Omental fat pad (tissue), 4 donors: ENCODE results near the gene NKX2-3. TPM values are rescaled to one million over a fixed set of nuclear protein-coding genes. Genes with fewer than 3 reads are reported as not detected.

Source experiments
- ATAC-seq: fragments of 150-250 bp; one replicate; pipeline ENCODE4 v1.9.1; 2016; ENCODE audit warnings: mild to moderate bottlenecking, moderate library complexity; ENCODE audit not compliant: low FRiP score
- DNase-seq: peaks from one replicate; pipeline ENCODE4 v3.0.0-alpha.2; 2019; ENCODE audit warnings: low spot score
- CTCF ChIP-seq, 3 donors: fragments of 450-650 bp; IDR thresholded peaks; one replicate each; pipeline ENCODE4 v1.5.1; 2016 to 2017; ENCODE audit warnings: antibody characterized with exemption in 3 of 3, mild to moderate bottlenecking in 3 of 3, moderate library complexity in 2 of 3
- total RNA-seq, 4 donors: library from RNA; depleted of rRNA; stranded (reverse); fragments of >200 nt; gene quantifications; one replicate each; pipeline ENCODE4 v1.1.0, GENCODE V29; 2016

Gene NKX2-3
- total RNA-seq, 4 donors from 2014 or later: 0.36 to 15.4 (median 0.87) TPM

- TF ChIP-seq CTCF (IDR thresholded peaks at IDR 0.05): no peak
- DNase-seq (no peak), ATAC-seq (no peak)
Observed at GRCh38 chr10:99555825-99556523, 23.2 kb downstream of the NKX2-3 start.

GRCh38 chr10:99557044-99557443 is 24.3 kb downstream of the NKX2-3 start:
- no peak for TF ChIP-seq CTCF (IDR thresholded peaks at IDR 0.05)
- ATAC-seq: no peak
- DNase-seq: no peak

GRCh38 chr10:99558708-99559107 is 26.0 kb downstream of the NKX2-3 start:
- DNase-seq (no peak), ATAC-seq (no peak)
- TF ChIP-seq CTCF (IDR thresholded peaks at IDR 0.05): no peak

- peak; percentile 66 for ATAC-seq
- DNase-seq: peak; percentile 35
- no peak for TF ChIP-seq CTCF (IDR thresholded peaks at IDR 0.05)
Observed at GRCh38 chr10:99560277-99561126, 27.8 kb downstream of the NKX2-3 start.

GRCh38 chr10:99562631-99563030 is 29.9 kb downstream of the NKX2-3 start:
- DNase-seq: no peak
- TF ChIP-seq CTCF (IDR thresholded peaks at IDR 0.05): no peak
- ATAC-seq: no peak

GRCh38 chr10:99564361-99564760 is 31.6 kb downstream of the NKX2-3 start:
- no peak for TF ChIP-seq CTCF (IDR thresholded peaks at IDR 0.05)
- ATAC-seq: no peak
- DNase-seq: no peak
